HG03135 (cell line): ENCODE data around the gene SMAD5.

Experiments used
- ATAC-seq: cut with Tn5 transposase; IDR thresholded peaks from one replicate; pipeline ENCODE4 v1.9.1; 2021; ENCODE audit warnings: mild to moderate bottlenecking, moderate library complexity; ENCODE audit not compliant: unreplicated experiment

Gene SMAD5

DNA sequence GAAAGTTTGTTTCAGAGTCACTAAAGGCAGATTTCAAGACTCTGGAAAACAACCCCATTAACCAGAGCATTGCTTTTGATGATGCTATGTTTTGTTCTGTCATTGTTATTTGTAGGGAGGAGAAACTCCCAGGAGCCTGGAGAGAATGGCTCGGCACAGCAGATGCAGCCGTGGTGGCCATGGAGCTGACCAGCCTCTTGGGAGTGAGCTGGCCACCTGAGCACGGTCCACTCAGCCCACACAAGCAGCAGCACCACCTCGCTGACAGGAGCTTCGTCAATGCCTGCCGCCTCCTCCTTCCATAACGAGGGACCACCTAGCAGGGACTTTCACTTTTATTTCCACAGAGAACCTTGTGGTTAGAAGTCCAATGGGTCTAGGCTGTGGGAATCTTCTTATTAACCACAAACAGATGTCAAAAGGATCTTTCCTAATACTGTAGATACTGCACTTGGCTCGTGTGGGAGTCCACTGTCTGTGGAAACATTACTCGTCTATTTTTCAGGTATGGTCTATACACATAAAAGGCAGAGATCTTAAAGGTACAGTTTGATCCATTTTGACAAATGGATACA is 81.4 kb downstream of the SMAD5 start:
- ATAC-seq: no peak

DNA sequence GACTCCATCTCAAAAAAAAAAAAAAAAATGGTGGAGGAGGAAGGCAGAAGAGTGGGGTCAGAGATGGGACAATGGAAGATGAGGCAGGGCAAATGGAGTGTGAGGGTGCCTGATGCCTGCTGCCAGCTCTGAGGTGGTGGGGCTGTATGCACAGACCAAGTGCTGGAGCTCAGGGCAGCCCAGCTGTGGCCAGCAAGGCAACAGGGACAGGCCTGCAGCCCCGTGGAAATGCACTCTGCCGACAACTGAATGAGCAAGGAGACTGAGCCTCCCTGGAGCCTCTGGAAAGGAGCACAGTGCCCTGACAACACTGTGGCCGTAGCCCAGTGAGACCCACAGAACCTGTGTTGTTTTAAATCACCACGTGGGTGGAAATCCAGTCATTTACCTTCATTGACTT is 83.2 kb downstream of the SMAD5 start:
- no peak for ATAC-seq

DNA sequence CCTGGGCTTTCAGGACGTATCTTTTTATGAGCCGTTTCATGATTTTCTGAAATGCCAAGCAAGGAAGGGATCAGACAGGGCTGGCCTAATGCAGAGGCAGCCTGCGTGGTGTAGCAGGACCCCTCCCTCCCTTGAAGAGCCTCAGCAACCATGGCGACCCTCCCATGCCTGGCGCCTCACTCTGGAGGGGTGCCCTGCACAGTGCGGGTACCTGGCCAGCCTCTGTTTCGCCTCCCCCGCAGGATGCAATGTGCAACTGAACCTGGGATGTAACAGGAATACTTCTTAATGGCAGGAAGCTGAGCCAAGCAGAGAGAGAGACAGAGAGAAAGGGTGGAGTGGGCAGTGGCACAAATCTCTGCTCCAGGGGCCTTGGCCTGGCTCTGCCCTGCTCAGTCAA is 83.6 kb downstream of the SMAD5 start:
- no peak for ATAC-seq

DNA sequence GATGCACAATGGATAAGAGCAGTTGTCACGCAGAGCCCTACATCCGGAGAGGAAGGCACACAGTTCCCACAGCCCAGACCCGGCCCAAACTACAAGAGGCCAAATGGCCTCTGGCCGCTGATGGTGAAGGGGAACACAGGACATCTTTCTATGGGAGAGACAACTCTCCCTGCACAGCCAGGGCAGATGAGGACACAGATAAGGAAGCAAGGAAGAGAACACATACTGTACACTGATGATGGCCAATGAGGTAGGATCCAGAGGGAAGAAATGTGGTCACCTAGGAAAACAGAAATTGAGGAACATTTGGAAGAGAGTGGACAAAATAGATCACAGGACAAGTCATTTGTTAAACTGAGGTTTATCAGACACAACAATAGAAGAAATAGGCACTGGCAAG is 88.7 kb downstream of the SMAD5 start:
- no peak for ATAC-seq

DNA sequence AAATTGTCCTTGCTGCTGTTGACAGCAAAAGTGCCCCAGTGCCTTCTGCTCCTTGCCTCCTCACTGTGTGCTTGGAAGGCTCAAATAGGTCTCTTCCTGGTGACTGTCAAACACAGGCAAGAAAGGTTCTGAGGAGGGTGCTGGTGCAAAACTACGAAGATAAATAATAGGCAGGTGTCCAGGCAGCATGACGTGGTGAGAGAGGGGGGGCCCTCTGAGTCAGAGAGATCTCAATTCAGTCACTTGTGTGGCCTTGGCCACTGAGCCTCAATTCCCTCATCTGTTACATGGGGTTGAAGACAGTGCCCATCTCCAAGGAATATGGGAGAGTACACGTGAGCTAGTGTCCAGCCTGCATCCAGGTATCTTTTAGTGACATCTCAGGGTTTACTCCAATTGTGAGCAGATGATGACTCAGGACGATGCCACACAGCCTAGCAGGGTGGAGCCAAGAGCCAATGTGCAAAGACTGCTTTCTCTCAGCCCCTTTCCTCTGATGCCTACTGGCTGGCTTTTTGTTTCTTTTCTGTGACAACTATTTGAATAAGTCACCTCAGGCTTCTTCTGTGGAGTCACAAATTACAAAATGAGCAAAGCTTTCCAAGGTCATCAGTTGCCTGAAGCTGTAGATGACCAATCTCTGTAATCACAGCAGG is 90.1 kb downstream of the SMAD5 start:
- no peak for ATAC-seq

DNA sequence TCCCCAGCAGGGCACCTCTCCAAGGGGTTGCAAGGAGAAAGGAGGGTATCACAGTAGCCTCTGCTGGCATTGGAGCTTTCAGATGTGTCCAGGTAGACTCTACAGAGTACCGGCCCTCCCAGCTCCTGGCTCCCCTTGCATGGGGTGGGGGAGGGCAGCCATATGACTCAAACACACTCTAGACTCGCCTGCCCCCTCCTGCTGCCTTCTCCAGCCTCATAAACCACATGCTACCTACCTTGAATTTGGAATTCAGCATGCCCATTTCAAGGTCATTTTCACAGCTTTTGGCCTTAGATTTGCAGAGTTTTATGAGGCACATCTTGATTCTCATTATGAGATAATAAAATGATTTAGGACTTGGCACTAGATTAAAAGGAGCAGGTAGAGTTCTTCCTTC is 93.2 kb downstream of the SMAD5 start:
- no peak for ATAC-seq

DNA sequence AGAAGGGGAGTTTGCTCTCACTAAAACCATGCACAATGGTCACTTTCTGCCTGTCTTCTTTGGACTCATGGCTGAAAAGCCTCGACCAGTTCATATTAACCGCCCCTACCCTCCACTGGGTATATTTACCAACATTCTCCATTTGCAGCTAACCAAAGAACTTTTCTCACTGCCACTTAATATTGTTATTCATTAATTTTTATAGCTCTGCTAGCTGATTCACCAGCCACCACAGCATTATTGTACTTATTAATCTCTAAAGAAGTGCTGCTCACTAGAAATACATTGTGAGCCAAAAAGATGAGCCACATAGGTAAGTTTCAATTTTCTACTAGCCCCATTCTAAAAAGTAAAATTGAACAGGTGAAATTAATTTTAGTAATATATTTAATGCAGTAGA is 93.8 kb downstream of the SMAD5 start:
- ATAC-seq: no peak

DNA sequence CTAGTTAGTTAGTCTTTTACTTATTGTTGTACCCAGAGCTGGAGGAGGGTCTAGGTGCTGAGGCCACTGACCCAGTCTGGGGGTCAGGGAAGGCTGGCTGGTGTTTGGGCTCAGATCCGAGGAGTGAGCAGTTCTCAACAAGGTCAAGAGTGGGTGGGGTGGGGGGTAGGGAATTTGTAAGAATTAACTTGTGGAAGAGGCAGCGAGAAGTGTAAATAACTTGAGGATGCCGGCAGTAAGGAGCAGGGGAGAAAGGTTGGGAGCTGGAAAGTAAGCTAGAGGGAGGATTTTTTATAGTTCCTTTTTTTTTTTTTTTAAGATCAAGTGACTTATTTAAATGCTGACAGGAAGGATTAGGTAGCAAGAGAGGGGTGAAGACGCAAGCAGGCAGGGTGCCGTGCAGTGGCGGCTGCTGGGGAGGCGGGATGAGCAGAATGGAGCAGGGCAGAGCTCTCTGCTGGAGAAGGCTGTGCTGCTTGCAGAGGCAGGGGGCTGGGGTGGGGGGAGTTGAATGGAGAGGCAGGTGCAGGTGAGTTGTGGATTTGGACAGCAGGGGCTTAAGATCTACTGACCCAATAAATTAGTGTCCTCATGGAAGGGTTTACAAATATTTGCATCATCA is 95.6 kb downstream of the SMAD5 start:
- no peak for ATAC-seq

DNA sequence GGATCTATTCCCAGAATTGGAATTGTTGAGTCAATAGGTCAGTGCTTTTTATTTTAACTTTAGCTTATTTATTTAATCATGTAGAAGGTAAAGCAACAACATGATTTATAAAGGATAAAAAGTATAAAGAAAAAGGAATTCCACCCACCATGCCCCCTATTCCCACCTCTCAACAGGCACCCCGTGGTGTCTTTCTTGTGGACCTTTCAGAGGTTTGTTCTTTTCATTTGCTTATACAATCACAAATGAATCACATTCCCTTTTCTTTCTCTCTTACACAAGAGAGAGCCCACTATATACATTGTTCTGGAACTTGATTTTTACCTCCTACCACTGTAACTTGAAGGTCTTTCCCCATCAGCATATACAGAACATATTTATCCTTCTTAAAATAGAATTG is 97.5 kb downstream of the SMAD5 start:
- no peak for ATAC-seq

DNA sequence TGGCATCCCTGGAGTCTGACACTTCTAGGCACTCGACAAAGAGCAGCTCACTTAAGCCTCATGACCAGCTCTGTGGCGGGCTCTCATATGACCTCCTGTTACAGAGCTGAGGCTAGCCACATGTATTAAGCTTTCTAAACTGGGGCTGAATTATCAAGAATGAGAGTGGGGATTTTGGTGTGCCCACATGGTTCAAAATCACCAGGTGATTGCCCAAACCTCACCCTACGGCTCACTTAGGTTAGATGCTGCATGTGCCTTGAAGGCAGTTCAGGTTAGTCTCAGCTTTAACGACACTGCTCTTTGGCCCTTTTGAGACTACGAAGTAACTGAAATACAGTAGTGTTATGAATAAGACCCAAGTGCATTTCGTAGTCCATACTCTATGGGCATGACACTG is 99.7 kb downstream of the SMAD5 start:
- ATAC-seq: no peak
